ENCODE measurements around the gene TMEM41B.
"Not testable (repeated sequence)": the region's sequence is repeated elsewhere in the genome, so short reads cannot be mapped to it uniquely, and the experiment has no call there.

Gene TMEM41B

GRCh38 chr11:9265211-9266131 lies 48.9 kb downstream of the TMEM41B start, which contains the start of gene DENND5A:
DENND5A (minus strand) TSS chr11:9265350; CDS start chr11:9265069, 281 bp downstream.
- DNase-seq = peak; percentile 84
- in situ Hi-C loops (cut with HindIII; ENCODE audit: low pct_ligation_motif_present, low pct_unique_long_range_greater_than_20kb, low sequenced_read_pairs) = no loop called here

GRCh38 chr11:9264316-9265210 lies 49.8 kb downstream of the TMEM41B start:
- in situ Hi-C loops (cut with HindIII; ENCODE audit: low pct_ligation_motif_present, low pct_unique_long_range_greater_than_20kb, low sequenced_read_pairs) = no loop called here
- DNase-seq = peak; percentile 63

- in situ Hi-C loops (cut with HindIII; ENCODE audit: low pct_ligation_motif_present, low pct_unique_long_range_greater_than_20kb, low sequenced_read_pairs) = no loop called here
- peak; percentile 26 for DNase-seq
These were observed 50.5 kb downstream of the TMEM41B start for GRCh38 chr11:9263840-9264315.

GRCh38 chr11:9260838-9261146 lies 53.6 kb downstream of the TMEM41B start:
- in situ Hi-C loops (cut with HindIII; ENCODE audit: low pct_ligation_motif_present, low pct_unique_long_range_greater_than_20kb, low sequenced_read_pairs); DNase-seq: not testable (repeated sequence)

- in situ Hi-C loops (cut with HindIII; ENCODE audit: low pct_ligation_motif_present, low pct_unique_long_range_greater_than_20kb, low sequenced_read_pairs) = no loop called here
- no peak for DNase-seq
These were observed 54.2 kb downstream of the TMEM41B start for GRCh38 chr11:9259981-9260837.

GRCh38 chr11:9258279-9258678 lies 56.1 kb downstream of the TMEM41B start:
- in situ Hi-C loops (cut with HindIII; ENCODE audit: low pct_ligation_motif_present, low pct_unique_long_range_greater_than_20kb, low sequenced_read_pairs); DNase-seq: not testable (repeated sequence)

- in situ Hi-C loops (cut with HindIII; ENCODE audit: low pct_ligation_motif_present, low pct_unique_long_range_greater_than_20kb, low sequenced_read_pairs) = no loop called here
- DNase-seq = no peak
These were observed 60.0 kb downstream of the TMEM41B start for GRCh38 chr11:9254416-9254815.

GRCh38 chr11:9253086-9253485 lies 61.3 kb downstream of the TMEM41B start:
- DNase-seq = no peak
- in situ Hi-C loops (cut with HindIII; ENCODE audit: low pct_ligation_motif_present, low pct_unique_long_range_greater_than_20kb, low sequenced_read_pairs) = no loop called here

GRCh38 chr11:9251311-9251710 lies 63.1 kb downstream of the TMEM41B start:
- in situ Hi-C loops (cut with HindIII; ENCODE audit: low pct_ligation_motif_present, low pct_unique_long_range_greater_than_20kb, low sequenced_read_pairs) = no loop called here
- no peak for DNase-seq

GRCh38 chr11:9250139-9250582 lies 64.2 kb downstream of the TMEM41B start:
- no peak for DNase-seq
- in situ Hi-C loops (cut with HindIII; ENCODE audit: low pct_ligation_motif_present, low pct_unique_long_range_greater_than_20kb, low sequenced_read_pairs) = no loop called here

GRCh38 chr11:9249252-9249651 lies 65.1 kb downstream of the TMEM41B start:
- DNase-seq = no peak
- in situ Hi-C loops (cut with HindIII; ENCODE audit: low pct_ligation_motif_present, low pct_unique_long_range_greater_than_20kb, low sequenced_read_pairs) = no loop called here

GRCh38 chr11:9247863-9248262 lies 66.5 kb downstream of the TMEM41B start:
- no peak for DNase-seq
- in situ Hi-C loops (cut with HindIII; ENCODE audit: low pct_ligation_motif_present, low pct_unique_long_range_greater_than_20kb, low sequenced_read_pairs) = no loop called here

- DNase-seq; in situ Hi-C loops (cut with HindIII; ENCODE audit: low pct_ligation_motif_present, low pct_unique_long_range_greater_than_20kb, low sequenced_read_pairs): not testable (repeated sequence)
These were observed 78.2 kb downstream of the TMEM41B start for GRCh38 chr11:9236242-9236641.

- DNase-seq = no peak
- in situ Hi-C loops (cut with HindIII; ENCODE audit: low pct_ligation_motif_present, low pct_unique_long_range_greater_than_20kb, low sequenced_read_pairs) = no loop called here
These were observed 81.9 kb downstream of the TMEM41B start for GRCh38 chr11:9232482-9232881.

- in situ Hi-C loops (cut with HindIII; ENCODE audit: low pct_ligation_motif_present, low pct_unique_long_range_greater_than_20kb, low sequenced_read_pairs) = no loop called here
These were observed 82.6 kb downstream of the TMEM41B start for GRCh38 chr11:9231848-9232177.

More at GRCh38 chr11:9231848-9232177, 82.6 kb downstream of the TMEM41B start:
- no peak for DNase-seq
